ENCODE measurements around the gene NUP98.
"Not testable (repeated sequence)": the region's sequence is repeated elsewhere in the genome, so short reads cannot be mapped to it uniquely, and the experiment has no call there.

Gene NUP98

GRCh38 chr11:3825473-3826154, 28.3 kb upstream of the NUP98 start:
- DNase-seq: no peak

- peak; percentile 82 for DNase-seq
These were observed 27.5 kb upstream of the NUP98 start for GRCh38 chr11:3824714-3825472.

- no peak for DNase-seq
These were observed 26.6 kb upstream of the NUP98 start for GRCh38 chr11:3823762-3824506.

- no peak for DNase-seq
These were observed 25.9 kb upstream of the NUP98 start for GRCh38 chr11:3823303-3823702.

GRCh38 chr11:3822312-3822711, 25.0 kb upstream of the NUP98 start:
- no peak for DNase-seq

- no peak for DNase-seq
These were observed 23.6 kb upstream of the NUP98 start for GRCh38 chr11:3820971-3821370.

GRCh38 chr11:3817181-3817800, 19.9 kb upstream of the NUP98 start:
- no peak for DNase-seq

GRCh38 chr11:3816673-3817072, 19.3 kb upstream of the NUP98 start:
- DNase-seq: no peak

- no peak for DNase-seq
These were observed 18.5 kb upstream of the NUP98 start for GRCh38 chr11:3815845-3816244.

- DNase-seq: not testable (repeated sequence)
These were observed 17.5 kb upstream of the NUP98 start for GRCh38 chr11:3814832-3815231.

GRCh38 chr11:3810951-3811350, 13.6 kb upstream of the NUP98 start:
- DNase-seq: no peak

- DNase-seq: no peak
These were observed 13.1 kb upstream of the NUP98 start for GRCh38 chr11:3810446-3810845.

GRCh38 chr11:3809624-3809928, 12.2 kb upstream of the NUP98 start:
- no peak for DNase-seq

- peak; percentile 38 for DNase-seq
These were observed 11.7 kb upstream of the NUP98 start for GRCh38 chr11:3808861-3809623.

GRCh38 chr11:3807909-3808860, 10.8 kb upstream of the NUP98 start, which contains the start of gene PGAP2:
Gene PGAP2 (plus strand): TSS chr11:3808560. CDS start chr11:3811260, 2,700 bp downstream.
- peak; percentile 60 for DNase-seq

GRCh38 chr11:3803726-3804495, 6.6 kb upstream of the NUP98 start:
- DNase-seq: no peak

- no peak for DNase-seq
These were observed 4.8 kb upstream of the NUP98 start for GRCh38 chr11:3802011-3802790.

GRCh38 chr11:3799873-3800272, 2.5 kb upstream of the NUP98 start:
- no peak for DNase-seq

GRCh38 chr11:3799143-3799542, 1.8 kb upstream of the NUP98 start:
- DNase-seq: no peak
